Measurements from ENCODE around the gene ELK4. TPM values are rescaled to one million over a fixed set of nuclear protein-coding genes. Genes with fewer than 3 reads are reported as not detected.

Gene ELK4
- total and polyA plus RNA-seq, 2 of the 13 experiments (the other 11 are each of a cell fraction or from before 2014, with no cell fraction given) = 8.3 to 13.1 TPM

DNA sequence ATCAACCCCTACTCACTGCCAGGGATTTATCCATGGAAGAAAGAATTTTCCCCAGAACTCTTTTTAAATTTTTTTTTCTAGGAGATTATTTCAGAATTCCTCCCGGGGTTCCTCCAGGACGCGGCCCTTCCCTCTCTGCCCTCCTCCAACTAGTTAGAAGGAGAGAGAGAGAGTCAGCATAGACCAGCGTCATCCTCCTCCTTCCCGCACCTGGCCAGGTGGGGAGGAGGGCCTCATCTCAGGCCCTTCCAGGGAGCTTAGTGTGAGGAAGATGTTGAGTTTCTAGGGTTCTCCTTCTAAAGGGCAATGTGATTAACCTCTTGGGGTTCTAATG, 63.7 kb downstream of the ELK4 start (continued):
- TF ChIP-seq PBX3 (CRISPR knock-in tag; IDR thresholded peaks at IDR 0.05; ENCODE audit: borderline replicate concordance) (no peak), ZNF329 (CRISPR knock-in tag; IDR thresholded peaks at IDR 0.05; ENCODE audit: low read depth) (no peak), ZNF768 (CRISPR knock-in tag; IDR thresholded peaks at IDR 0.05) (no peak)

- no peak for FAIRE-seq
- 24% methylated on average over 3 of the region's 6 CpGs for WGBS (ENCODE audit: low lambda C conversion rate)
- no TSS peak for BruUV-seq (replicated peaks)
These were observed 64.1 kb downstream of the ELK4 start for GRCh38 chr1:205567716-205568115.

DNA sequence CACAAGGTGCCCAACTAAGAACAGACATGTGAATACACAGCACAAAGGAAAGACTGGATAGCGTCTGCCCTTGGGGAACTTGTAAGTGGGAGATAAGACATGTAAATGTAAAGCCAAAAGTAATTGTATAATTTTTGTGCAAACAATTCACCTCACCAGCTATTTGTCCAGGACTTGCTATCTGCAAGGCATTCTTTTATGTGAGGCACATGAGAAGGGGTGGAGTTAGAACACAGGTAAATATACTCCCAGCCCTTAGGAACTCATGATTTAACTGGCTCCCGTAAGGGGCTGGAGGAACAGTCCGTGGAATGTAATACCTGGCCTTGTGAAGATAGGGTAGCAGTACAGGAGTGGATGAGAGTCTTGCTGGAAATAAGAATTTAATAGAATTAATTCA, 66.0 kb downstream of the ELK4 start:
- no TSS peak for BruUV-seq (replicated peaks)
- WGBS (ENCODE audit: low lambda C conversion rate) = 3% methylated on average over 3 of the region's 3 CpGs
- ChIA-PET POLR2A (no interaction called here), CTCF (ENCODE audit: low intra/inter-chr PET ratio, low total read pairs) (no interaction called here)
- H4K20me1 ChIP-seq (ENCODE audit: insufficient read depth, low read length) = peaks cover 4% of the 10 kb centered on the region; the same call in 1 of the 2 replicates
- no peaks in the 10 kb centered on the region for H3K79me2 ChIP-seq (ENCODE audit: insufficient read depth, low read length)
- H3K36me3 ChIP-seq (replicated peaks in 1 of 2; ENCODE audit: control insufficient read depth in 1 of 2, insufficient read depth in 2 of 2, low read length in 2 of 2) = no peaks in the 10 kb centered on the region
- DNase-seq (ENCODE audit: low spot score) = no peak
- TF ChIP-seq, protein P1, sequence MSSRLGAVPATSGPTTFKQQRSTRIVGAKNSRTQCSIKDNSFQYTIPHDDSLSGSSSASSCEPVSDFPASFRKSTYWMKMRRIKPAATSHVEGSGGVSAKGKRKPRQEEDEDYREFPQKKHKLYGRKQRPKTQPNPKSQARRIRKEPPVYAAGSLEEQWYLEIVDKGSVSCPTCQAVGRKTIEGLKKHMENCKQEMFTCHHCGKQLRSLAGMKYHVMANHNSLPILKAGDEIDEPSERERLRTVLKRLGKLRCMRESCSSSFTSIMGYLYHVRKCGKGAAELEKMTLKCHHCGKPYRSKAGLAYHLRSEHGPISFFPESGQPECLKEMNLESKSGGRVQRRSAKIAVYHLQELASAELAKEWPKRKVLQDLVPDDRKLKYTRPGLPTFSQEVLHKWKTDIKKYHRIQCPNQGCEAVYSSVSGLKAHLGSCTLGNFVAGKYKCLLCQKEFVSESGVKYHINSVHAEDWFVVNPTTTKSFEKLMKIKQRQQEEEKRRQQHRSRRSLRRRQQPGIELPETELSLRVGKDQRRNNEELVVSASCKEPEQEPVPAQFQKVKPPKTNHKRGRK (CRISPR knock-in tag; IDR thresholded peaks at IDR 0.05) = no peak
- TF ChIP-seq ZNF205 (CRISPR knock-in tag; IDR thresholded peaks at IDR 0.05) (no peak), MED8 (CRISPR knock-in tag; IDR thresholded peaks at IDR 0.05; ENCODE audit: insufficient replicate concordance) (no peak)
- no peak overlapping the region for H3K4me3 ChIP-seq (replicated peaks in 1 of 3; ENCODE audit: insufficient read depth in 1 of 3, low read depth in 2 of 3, low read length in 3 of 3)
- no peak overlapping the region for H3K4me2 ChIP-seq (ENCODE audit: low read depth, low read length)
- intact Hi-C loops (cut with micrococcal nuclease; ENCODE audit: unreplicated experiment) = no loop called here
- no peaks in the 10 kb centered on the region for H3K9me3 ChIP-seq (ENCODE audit: low read length)
- ATAC-seq = no peak
- no peak overlapping the region for H3K27ac ChIP-seq (ENCODE audit: extremely low read length, insufficient read depth, low read length)
- no peak overlapping the region for H2AFZ ChIP-seq (ENCODE audit: low read length)
- in situ Hi-C loops (cut with HindIII; ENCODE audit: extremely low pct_ligation_motif_present, low pct_unique_long_range_greater_than_20kb) = no loop called here
- no peak overlapping the region for H3K9ac ChIP-seq (ENCODE audit: insufficient read depth, low read depth, low read length)
- peaks cover 4 to 43% of the 10 kb centered on the region in 2 experiments for H3K27me3 ChIP-seq (ENCODE audit: control insufficient read depth in 1 of 2, insufficient read depth in 2 of 2, low read length in 2 of 2)
- FAIRE-seq = no peak
- H3K4me1 ChIP-seq (ENCODE audit: insufficient read depth, low read length) = no peaks in the 10 kb centered on the region

More at GRCh38 chr1:205567716-205568115, 64.1 kb downstream of the ELK4 start:
- POLR2A ChIA-PET = no interaction called here
- CTCF ChIA-PET (ENCODE audit: low intra/inter-chr PET ratio, low total read pairs) = no interaction called here
- Histone ChIP-seq H3K27ac (ENCODE audit: extremely low read length, insufficient read depth, low read length) (no peak overlapping the region), H3K27me3 (ENCODE audit: control insufficient read depth in 1 of 2, insufficient read depth in 2 of 2, low read length in 2 of 2) (peaks cover 4 to 62% of the 10 kb centered on the region in 2 experiments), H3K36me3 (replicated peaks in 1 of 2; ENCODE audit: control insufficient read depth in 1 of 2, insufficient read depth in 2 of 2, low read length in 2 of 2) (no peaks in the 10 kb centered on the region), H3K4me1 (ENCODE audit: insufficient read depth, low read length) (no peaks in the 10 kb centered on the region), H4K20me1 (ENCODE audit: insufficient read depth, low read length) (peaks cover 4% of the 10 kb centered on the region; the same call in 1 of the 2 replicates), H3K9me3 (ENCODE audit: low read length) (no peaks in the 10 kb centered on the region), H3K79me2 (ENCODE audit: insufficient read depth, low read length) (no peaks in the 10 kb centered on the region), H3K4me2 (ENCODE audit: low read depth, low read length) (no peak overlapping the region), H3K9ac (ENCODE audit: insufficient read depth, low read depth, low read length) (no peak overlapping the region), H3K4me3 (replicated peaks in 1 of 3; ENCODE audit: insufficient read depth in 1 of 3, low read depth in 2 of 3, low read length in 3 of 3) (no peak overlapping the region), H2AFZ (ENCODE audit: low read length) (no peak overlapping the region)
- in situ Hi-C loops (cut with HindIII; ENCODE audit: extremely low pct_ligation_motif_present, low pct_unique_long_range_greater_than_20kb) (no loop called here), intact Hi-C loops (cut with micrococcal nuclease; ENCODE audit: unreplicated experiment) (no loop called here)
- no peak for DNase-seq (ENCODE audit: low spot score)
- ATAC-seq = no peak
- TF ChIP-seq RARA (CRISPR knock-in tag; IDR thresholded peaks at IDR 0.05) (no peak), ZNF75D (CRISPR knock-in tag; IDR thresholded peaks at IDR 0.05; ENCODE audit: borderline replicate concordance) (no peak), ATF7 (IDR thresholded peaks at IDR 0.05) (0 out of 2 replicates have a peak, but pooled peaks have one; percentile 19), ATF7 (CRISPR knock-in tag; IDR thresholded peaks at IDR 0.05) (no peak)
